IPS DF 6.9 (cell line): Measurements from ENCODE around the gene ZC3HAV1.

Experiments
- DNase-seq: peaks from one replicate; pipeline ENCODE4 v3.0.0-alpha.2; 2013; ENCODE audit warnings: low read depth, low spot score
- H3K27ac ChIP-seq: one replicate; pipeline ENCODE4 v1.5.1; 2013; ENCODE audit warnings: low read length, control low read depth
- H3K27me3 ChIP-seq: 2 replicates; pipeline ENCODE4 v1.6.1; 2013; ENCODE audit warnings: mild to moderate bottlenecking, low read length; ENCODE audit not compliant: control insufficient read depth, insufficient read depth
- H3K36me3 ChIP-seq: 2 replicates; pipeline ENCODE4 v1.6.1; 2013; ENCODE audit warnings: low read length; ENCODE audit not compliant: control insufficient read depth, insufficient read depth
- H3K4me1 ChIP-seq: 2 replicates; pipeline ENCODE4 v1.6.1; 2013; ENCODE audit warnings: low read length; ENCODE audit not compliant: control insufficient read depth, insufficient read depth
- H3K4me3 ChIP-seq: 2 replicates; pipeline ENCODE4 v1.5.1; 2013; ENCODE audit warnings: mild to moderate bottlenecking, low read length
- H3K9me3 ChIP-seq: 2 replicates; pipeline ENCODE4 v1.6.1; 2013; ENCODE audit warnings: low read length, inconsistent platforms; ENCODE audit not compliant: control insufficient read depth, insufficient read depth
- WGBS: extraction: QIAGEN DNeasy Blood & Tissue Kit; methylation state at CpG from one replicate; pipeline ENCODE4 v1.1.7; 2013; ENCODE audit warnings: mixed read lengths, missing lambda C conversion rate; ENCODE audit not compliant: insufficient read length, insufficient coverage; 5-methylcytosine and 5-hydroxymethylcytosine counted together

ZC3HAV1 gene

GRCh38 chr7:139075871-139076686 lies 33.4 kb downstream of the ZC3HAV1 start:
- Histone ChIP-seq H3K27ac (no peak overlapping the region), H3K4me3 (no peak overlapping the region), H3K36me3 (peaks cover 17% of the 10 kb centered on the region; the same call in 1 of the 2 replicates), H3K27me3 (no peaks in the 10 kb centered on the region), H3K4me1 (no peaks in the 10 kb centered on the region), H3K9me3 (no peaks in the 10 kb centered on the region; the same call in 1 of the 2 replicates)
- DNase-seq: no peak
- WGBS: no CpG with 5 or more reads among the region's 11 CpGs

GRCh38 chr7:139075031-139075652 lies 34.4 kb downstream of the ZC3HAV1 start:
- no CpG with 5 or more reads among the region's 9 CpGs for WGBS
- H3K27ac ChIP-seq: no peak overlapping the region
- H3K36me3 ChIP-seq: peaks cover 15% of the 10 kb centered on the region; the same call in 1 of the 2 replicates
- DNase-seq: peak; percentile 61
- no peak overlapping the region for H3K4me3 ChIP-seq
- H3K27me3 ChIP-seq: no peaks in the 10 kb centered on the region
- no peaks in the 10 kb centered on the region for H3K4me1 ChIP-seq
- H3K9me3 ChIP-seq: no peaks in the 10 kb centered on the region

GRCh38 chr7:139072796-139073195 lies 36.7 kb downstream of the ZC3HAV1 start:
- Histone ChIP-seq H3K4me1 (no peaks in the 10 kb centered on the region), H3K9me3 (peaks cover 1% of the 10 kb centered on the region; the same call in 1 of the 2 replicates), H3K27ac (no peak overlapping the region), H3K4me3 (no peak overlapping the region), H3K27me3 (no peaks in the 10 kb centered on the region), H3K36me3 (peaks cover 15% of the 10 kb centered on the region; the same call in 1 of the 2 replicates)
- no peak for DNase-seq
- no CpG with 5 or more reads among the region's 8 CpGs for WGBS

GRCh38 chr7:139071680-139072079 lies 37.8 kb downstream of the ZC3HAV1 start:
- no peak for DNase-seq
- no peaks in the 10 kb centered on the region for H3K27me3 ChIP-seq
- peaks cover 1% of the 10 kb centered on the region; the same call in 1 of the 2 replicates for H3K9me3 ChIP-seq
- H3K4me1 ChIP-seq: no peaks in the 10 kb centered on the region
- no peak overlapping the region for H3K27ac ChIP-seq
- peaks cover 15% of the 10 kb centered on the region; the same call in 1 of the 2 replicates for H3K36me3 ChIP-seq
- H3K4me3 ChIP-seq: no peak overlapping the region
- WGBS: no CpG with 5 or more reads among the region's 3 CpGs

- no CpG with 5 or more reads among the region's 9 CpGs for WGBS
- Histone ChIP-seq H3K27ac (no peak overlapping the region), H3K27me3 (no peaks in the 10 kb centered on the region), H3K36me3 (peaks cover 21% of the 10 kb centered on the region), H3K4me1 (no peaks in the 10 kb centered on the region), H3K4me3 (no peak overlapping the region), H3K9me3 (peaks cover 1% of the 10 kb centered on the region; the same call in 1 of the 2 replicates)
- DNase-seq: no peak
Measured at GRCh38 chr7:139068544-139069399, 40.7 kb downstream of the ZC3HAV1 start.

- peaks cover 1% of the 10 kb centered on the region; the same call in 1 of the 2 replicates for H3K9me3 ChIP-seq
- no CpG with 5 or more reads among the region's 9 CpGs for WGBS
- H3K36me3 ChIP-seq: peaks cover 15% of the 10 kb centered on the region
- no peak overlapping the region for H3K27ac ChIP-seq
- no peak overlapping the region for H3K4me3 ChIP-seq
- H3K27me3 ChIP-seq: no peaks in the 10 kb centered on the region
- H3K4me1 ChIP-seq: no peaks in the 10 kb centered on the region
- DNase-seq: no peak
Measured at GRCh38 chr7:139066315-139066714, 43.2 kb downstream of the ZC3HAV1 start.

GRCh38 chr7:139065323-139065722 lies 44.2 kb downstream of the ZC3HAV1 start:
- Histone ChIP-seq H3K36me3 (peaks cover 15% of the 10 kb centered on the region), H3K27ac (no peak overlapping the region), H3K27me3 (no peaks in the 10 kb centered on the region), H3K4me3 (no peak overlapping the region), H3K4me1 (no peaks in the 10 kb centered on the region), H3K9me3 (peaks cover 1% of the 10 kb centered on the region; the same call in 1 of the 2 replicates)
- no CpG with 5 or more reads among the region's 11 CpGs for WGBS
- no peak for DNase-seq

- H3K36me3 ChIP-seq: peaks cover 15% of the 10 kb centered on the region
Measured at GRCh38 chr7:139061416-139061815, 48.1 kb downstream of the ZC3HAV1 start.

GRCh38 chr7:139060695-139061237 lies 48.8 kb downstream of the ZC3HAV1 start:
- no CpG with 5 or more reads among the region's 5 CpGs for WGBS
- peaks cover 15% of the 10 kb centered on the region for H3K36me3 ChIP-seq
- no peak for DNase-seq

More at GRCh38 chr7:139061416-139061815, 48.1 kb downstream of the ZC3HAV1 start:
- no CpG with 5 or more reads among the region's 5 CpGs for WGBS
- H3K27me3 ChIP-seq: no peaks in the 10 kb centered on the region
- no peak overlapping the region for H3K4me3 ChIP-seq
- no peaks in the 10 kb centered on the region for H3K4me1 ChIP-seq
- no peak for DNase-seq
- H3K9me3 ChIP-seq: no peaks in the 10 kb centered on the region
- H3K27ac ChIP-seq: no peak overlapping the region

GRCh38 chr7:139059905-139060304 lies 49.6 kb downstream of the ZC3HAV1 start:
- WGBS: no CpG with 5 or more reads among the region's 1 CpG
- Histone ChIP-seq H3K9me3 (no peaks in the 10 kb centered on the region), H3K27me3 (no peaks in the 10 kb centered on the region), H3K36me3 (peaks cover 15% of the 10 kb centered on the region), H3K4me1 (no peaks in the 10 kb centered on the region), H3K27ac (no peak overlapping the region), H3K4me3 (no peak overlapping the region)
- DNase-seq: no peak

More at GRCh38 chr7:139060695-139061237, 48.8 kb downstream of the ZC3HAV1 start:
- Histone ChIP-seq H3K9me3 (no peaks in the 10 kb centered on the region), H3K4me1 (no peaks in the 10 kb centered on the region), H3K4me3 (no peak overlapping the region), H3K27ac (no peak overlapping the region), H3K27me3 (no peaks in the 10 kb centered on the region)
